ENCODE measurements around the gene KIAA1549.

The KIAA1549 gene

DNA sequence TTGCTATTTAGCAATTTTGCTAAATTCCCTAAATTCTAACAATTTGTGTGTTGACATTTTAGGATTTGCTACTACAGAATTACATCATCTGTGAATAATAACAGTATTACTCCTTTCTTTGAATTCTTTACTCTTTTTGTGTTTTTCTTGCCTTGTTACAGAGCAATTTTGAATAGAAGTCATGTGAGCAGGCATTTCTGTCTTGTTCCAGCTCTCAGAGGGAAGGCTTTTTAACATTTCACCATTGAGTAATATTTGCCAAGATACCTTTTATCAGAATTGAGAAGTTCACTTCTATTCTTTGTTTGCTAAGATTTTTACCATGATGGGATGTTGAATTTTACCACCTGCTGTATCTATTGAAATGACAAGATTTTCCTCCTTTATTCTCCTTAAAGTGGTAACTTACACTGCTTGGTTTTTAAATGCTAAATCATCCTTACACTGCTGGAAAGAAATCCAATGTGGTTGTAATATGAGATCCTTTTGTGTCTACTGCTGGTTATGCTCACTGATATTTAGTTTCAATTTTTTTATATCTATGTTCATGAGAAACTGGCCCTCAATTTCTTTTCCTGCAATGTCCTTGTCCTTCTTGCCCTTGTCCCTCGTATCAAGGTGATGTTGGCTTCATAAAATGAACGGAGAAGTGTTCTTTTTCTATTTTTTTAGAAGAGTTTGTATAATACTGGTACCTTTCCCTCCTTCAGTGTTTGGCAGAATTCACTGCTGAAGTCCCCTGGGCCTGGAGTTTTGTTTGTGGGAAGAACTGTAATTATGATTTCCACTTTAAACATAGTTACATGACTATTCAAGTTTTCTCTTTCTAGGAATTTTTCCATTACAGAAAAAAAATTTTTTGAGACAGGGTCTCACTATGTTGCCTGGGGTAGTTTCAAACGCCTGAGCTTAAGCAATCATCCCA is 132.9 kb downstream of the KIAA1549 start (continued):
- no peak for TF ChIP-seq ZNF311 (tag by site-specific recombination; IDR thresholded peaks at IDR 0.05; ENCODE audit: borderline replicate concordance)

GRCh38 chr7:138845711-138846110 is 135.5 kb downstream of the KIAA1549 start:
- ChIA-PET POLR2A (no interaction called here), CTCF (no interaction called here)
- Histone ChIP-seq H3K27ac (ENCODE audit: extremely low read depth, low read depth, low read length) (no peak overlapping the region), H3K36me3 (ENCODE audit: control insufficient read depth in 2 of 2, insufficient read depth in 1 of 2, low read length in 2 of 2) (peaks cover 0 to 16% of the 10 kb centered on the region in 2 experiments; a peak in 1 of 3 replicates), H3K4me3 (ENCODE audit: low read depth, low read length) (no peak overlapping the region), H3K9me3 (ENCODE audit: control insufficient read depth, insufficient read depth, low read depth, low read length) (no peaks in the 10 kb centered on the region), H3K4me1 (ENCODE audit: control insufficient read depth, insufficient read depth, low read length) (no peaks in the 10 kb centered on the region)
- TF ChIP-seq SCRT1 (tag by site-specific recombination; IDR thresholded peaks at IDR 0.05; ENCODE audit: borderline replicate concordance) (no peak), ZNF19 (tag by site-specific recombination; IDR thresholded peaks at IDR 0.05; ENCODE audit: low read depth) (no peak), ZBTB48 (tag by site-specific recombination; IDR thresholded peaks at IDR 0.05) (no peak), ZNF335 (tag by site-specific recombination; conservative IDR thresholded peaks at IDR 0.05) (no peak), YY1 (tag by site-specific recombination; IDR thresholded peaks at IDR 0.05) (no peak), ZNF747 (tag by site-specific recombination; IDR thresholded peaks at IDR 0.05) (no peak), BCL11B (tag by site-specific recombination; IDR thresholded peaks at IDR 0.05; ENCODE audit: low read depth) (no peak), REPIN1 (tag by site-specific recombination; IDR thresholded peaks at IDR 0.05; ENCODE audit: low read depth) (no peak), ZNF292 (tag by site-specific recombination; IDR thresholded peaks at IDR 0.05; ENCODE audit: borderline replicate concordance, low read depth) (no peak), BCL11A (tag by site-specific recombination; IDR thresholded peaks at IDR 0.05; ENCODE audit: low read depth) (no peak), KLF10 (tag by site-specific recombination; IDR thresholded peaks at IDR 0.05) (no peak), ZNF768 (tag by site-specific recombination; IDR thresholded peaks at IDR 0.05) (no peak), WT1 (tag by site-specific recombination; IDR thresholded peaks at IDR 0.05) (no peak)
- TF ChIP-seq, protein P1, sequence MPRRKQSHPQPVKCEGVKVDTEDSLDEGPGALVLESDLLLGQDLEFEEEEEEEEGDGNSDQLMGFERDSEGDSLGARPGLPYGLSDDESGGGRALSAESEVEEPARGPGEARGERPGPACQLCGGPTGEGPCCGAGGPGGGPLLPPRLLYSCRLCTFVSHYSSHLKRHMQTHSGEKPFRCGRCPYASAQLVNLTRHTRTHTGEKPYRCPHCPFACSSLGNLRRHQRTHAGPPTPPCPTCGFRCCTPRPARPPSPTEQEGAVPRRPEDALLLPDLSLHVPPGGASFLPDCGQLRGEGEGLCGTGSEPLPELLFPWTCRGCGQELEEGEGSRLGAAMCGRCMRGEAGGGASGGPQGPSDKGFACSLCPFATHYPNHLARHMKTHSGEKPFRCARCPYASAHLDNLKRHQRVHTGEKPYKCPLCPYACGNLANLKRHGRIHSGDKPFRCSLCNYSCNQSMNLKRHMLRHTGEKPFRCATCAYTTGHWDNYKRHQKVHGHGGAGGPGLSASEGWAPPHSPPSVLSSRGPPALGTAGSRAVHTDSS (tag by site-specific recombination; IDR thresholded peaks at IDR 0.05), result no peak
- TF ChIP-seq, protein P2, sequence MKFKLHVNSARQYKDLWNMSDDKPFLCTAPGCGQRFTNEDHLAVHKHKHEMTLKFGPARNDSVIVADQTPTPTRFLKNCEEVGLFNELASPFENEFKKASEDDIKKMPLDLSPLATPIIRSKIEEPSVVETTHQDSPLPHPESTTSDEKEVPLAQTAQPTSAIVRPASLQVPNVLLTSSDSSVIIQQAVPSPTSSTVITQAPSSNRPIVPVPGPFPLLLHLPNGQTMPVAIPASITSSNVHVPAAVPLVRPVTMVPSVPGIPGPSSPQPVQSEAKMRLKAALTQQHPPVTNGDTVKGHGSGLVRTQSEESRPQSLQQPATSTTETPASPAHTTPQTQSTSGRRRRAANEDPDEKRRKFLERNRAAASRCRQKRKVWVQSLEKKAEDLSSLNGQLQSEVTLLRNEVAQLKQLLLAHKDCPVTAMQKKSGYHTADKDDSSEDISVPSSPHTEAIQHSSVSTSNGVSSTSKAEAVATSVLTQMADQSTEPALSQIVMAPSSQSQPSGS (tag by site-specific recombination; IDR thresholded peaks at IDR 0.05; ENCODE audit: low read depth), result no peak
- TF ChIP-seq, protein P3, sequence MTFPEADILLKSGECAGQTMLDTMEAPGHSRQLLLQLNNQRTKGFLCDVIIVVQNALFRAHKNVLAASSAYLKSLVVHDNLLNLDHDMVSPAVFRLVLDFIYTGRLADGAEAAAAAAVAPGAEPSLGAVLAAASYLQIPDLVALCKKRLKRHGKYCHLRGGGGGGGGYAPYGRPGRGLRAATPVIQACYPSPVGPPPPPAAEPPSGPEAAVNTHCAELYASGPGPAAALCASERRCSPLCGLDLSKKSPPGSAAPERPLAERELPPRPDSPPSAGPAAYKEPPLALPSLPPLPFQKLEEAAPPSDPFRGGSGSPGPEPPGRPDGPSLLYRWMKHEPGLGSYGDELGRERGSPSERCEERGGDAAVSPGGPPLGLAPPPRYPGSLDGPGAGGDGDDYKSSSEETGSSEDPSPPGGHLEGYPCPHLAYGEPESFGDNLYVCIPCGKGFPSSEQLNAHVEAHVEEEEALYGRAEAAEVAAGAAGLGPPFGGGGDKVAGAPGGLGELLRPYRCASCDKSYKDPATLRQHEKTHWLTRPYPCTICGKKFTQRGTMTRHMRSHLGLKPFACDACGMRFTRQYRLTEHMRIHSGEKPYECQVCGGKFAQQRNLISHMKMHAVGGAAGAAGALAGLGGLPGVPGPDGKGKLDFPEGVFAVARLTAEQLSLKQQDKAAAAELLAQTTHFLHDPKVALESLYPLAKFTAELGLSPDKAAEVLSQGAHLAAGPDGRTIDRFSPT (tag by site-specific recombination; IDR thresholded peaks at IDR 0.05), result no peak
- TF ChIP-seq, protein P4, sequence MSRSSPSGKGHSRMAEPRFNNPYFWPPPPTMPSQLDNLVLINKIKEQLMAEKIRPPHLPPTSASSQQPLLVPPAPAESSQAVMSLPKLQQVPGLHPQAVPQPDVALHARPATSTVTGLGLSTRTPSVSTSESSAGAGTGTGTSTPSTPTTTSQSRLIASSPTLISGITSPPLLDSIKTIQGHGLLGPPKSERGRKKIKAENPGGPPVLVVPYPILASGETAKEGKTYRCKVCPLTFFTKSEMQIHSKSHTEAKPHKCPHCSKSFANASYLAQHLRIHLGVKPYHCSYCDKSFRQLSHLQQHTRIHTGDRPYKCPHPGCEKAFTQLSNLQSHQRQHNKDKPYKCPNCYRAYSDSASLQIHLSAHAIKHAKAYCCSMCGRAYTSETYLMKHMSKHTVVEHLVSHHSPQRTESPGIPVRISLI (tag by site-specific recombination; IDR thresholded peaks at IDR 0.05), result no peak
